Stimulated activated CD8-positive, alpha-beta memory T cell treated with anti-CD3 and anti-CD28 coated beads, Interleukin-12 subunit alpha, Interleukin-12 subunit beta, amount 100 ng/mL, for 1 hour (primary cell): Measurements from ENCODE around the gene NAA30.

Experiments used
- DNase-seq: peaks from one replicate; pipeline ENCODE4 v3.0.0-alpha.2; 2020; ENCODE audit warnings: low read depth

Gene NAA30

DNA sequence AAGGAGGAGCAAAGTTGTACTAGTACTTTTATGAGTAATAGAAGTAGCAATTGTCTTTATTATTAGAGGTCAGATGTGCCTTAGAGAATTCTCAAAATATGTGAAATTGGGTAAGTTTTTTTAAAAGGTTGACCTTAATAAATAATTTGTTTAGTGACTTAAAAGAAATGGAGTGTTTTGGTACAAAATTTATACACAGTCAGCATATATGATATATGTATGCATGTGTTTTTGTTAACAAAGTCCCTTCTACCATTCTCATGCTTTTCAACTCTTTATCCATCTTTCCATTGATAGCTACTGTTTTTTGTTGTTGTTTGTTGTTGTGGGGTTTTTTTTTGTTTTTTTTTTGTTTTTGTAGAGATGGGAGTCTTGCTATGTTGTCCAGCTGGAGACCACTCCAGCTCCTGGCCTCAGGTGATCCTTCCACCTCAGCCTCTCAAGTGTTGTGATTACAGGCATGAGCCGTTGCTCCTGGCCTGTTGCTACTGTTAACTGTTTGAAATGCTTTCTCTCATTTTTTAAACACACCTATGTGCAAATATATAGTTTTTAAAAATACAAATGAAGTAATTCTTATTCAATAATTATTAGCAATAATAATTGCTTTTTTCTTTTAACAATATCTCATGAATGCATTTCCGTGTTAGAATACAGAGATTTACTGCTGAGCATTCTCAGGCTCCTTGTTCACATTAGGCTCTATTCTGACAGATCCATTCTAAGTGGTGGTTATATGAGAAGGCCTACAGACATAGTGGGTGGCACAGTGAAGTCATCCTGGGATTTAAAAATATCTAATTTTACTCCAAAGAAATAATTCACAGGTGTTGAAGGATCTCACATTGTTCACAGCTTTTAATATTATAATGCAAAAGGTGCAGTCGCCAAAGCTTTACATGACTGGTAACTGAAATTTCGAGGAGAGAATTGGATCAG lies 10.4 kb downstream of the NAA30 start:
- no peak for DNase-seq

DNA sequence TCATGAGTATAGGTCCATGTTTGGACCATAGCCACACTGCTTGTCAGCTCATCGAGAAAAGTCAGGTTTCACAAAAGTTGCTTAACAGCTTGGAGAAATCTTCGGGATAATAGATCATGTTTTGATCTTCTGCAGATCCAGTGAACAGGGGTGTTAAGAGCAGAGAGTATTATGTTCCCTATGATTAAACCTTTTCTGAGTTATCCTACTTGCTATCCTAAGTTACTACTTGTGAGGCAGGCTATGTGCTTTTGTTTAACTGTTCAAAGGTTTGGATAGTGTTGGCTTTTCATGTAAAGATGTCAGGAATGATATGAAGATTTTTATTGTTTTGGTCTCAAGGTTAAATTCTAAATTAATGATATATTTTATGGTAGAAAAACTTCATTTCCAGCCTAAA lies 11.1 kb downstream of the NAA30 start:
- DNase-seq: no peak

DNA sequence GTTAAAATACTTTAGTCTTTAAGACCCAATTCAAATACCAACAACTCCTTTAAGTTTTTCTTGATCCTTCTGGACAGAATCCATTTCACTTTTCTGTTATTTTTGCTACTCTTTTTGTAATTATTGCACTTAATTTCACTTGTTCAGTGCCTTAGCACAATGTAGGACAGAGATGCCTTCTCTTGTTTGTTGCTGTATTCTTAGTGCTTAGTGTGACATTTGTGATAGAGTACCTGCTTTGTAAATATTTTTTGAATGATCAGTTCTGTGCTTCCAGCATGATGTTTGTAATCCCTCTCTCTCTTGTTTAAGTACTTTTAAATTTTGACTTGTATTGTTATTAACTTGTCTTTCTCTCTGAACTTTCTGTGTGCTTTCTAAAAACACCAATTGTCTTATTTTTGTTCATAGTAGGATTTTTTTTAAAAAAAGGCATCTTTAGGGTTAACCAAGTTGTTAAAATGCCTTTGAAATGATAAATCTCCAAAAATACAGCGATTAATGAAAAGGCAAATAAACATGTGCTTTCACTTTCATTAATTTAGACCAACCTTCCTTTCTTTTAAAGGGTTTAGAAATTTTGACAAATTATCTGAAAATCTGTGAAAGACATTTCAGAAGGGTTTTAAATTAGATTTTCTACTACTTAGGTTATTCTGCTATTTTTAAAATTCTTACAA lies 11.9 kb downstream of the NAA30 start:
- DNase-seq: no peak

DNA sequence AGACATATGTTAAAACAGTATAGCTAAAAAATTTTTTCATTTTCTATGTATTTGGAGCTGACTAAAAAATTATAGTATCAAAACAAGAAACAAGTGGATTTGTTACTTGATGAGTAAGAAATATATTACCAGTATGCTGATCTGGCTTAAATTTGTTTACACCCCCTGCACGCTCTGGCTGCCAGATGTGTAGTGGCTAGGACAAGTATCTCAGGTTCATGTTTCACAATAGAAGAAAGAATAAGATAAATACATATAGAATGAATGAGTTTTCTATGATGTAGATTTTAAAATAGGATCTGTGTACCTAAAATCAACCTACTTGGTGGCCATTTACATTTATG lies 13.1 kb downstream of the NAA30 start:
- no peak for DNase-seq

DNA sequence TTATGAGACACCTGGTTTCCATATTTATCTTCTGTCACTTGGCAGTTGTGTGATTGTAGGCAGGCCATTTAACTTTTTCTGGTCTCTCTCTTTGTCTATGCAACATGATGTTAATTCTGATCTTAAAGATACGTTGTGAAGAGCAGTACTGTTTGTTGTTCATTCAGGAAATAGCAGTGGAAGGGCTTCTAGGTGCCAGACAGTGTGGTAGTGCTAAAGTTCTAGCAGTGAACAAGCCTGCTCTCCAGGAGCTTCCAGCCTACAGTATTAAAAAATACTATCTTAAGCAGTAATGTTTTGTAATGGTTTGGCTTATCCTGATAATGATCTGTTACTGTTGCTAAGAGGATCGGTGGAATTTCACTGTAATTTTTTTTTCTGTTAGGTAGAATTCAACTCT lies 15.2 kb downstream of the NAA30 start:
- DNase-seq: no peak

DNA sequence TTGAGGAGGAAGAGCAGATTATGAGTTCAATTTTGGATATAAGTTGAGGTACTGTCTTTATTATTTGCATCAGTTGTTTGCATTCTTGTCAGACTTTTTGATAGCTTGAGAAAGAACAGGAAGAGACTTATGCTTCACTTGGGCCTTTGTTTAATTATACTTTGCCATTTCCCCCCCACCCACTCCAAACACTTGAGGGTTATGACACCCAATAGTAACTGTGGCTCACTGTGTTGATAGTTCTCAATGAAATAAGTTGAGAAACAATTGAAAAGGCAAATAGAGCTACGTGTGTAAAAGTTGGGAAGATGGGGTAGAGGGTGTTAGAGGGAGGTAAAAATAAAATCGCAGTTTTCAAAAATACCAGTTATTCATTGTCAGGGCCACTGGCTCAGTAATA lies 17.7 kb downstream of the NAA30 start:
- DNase-seq: no peak

DNA sequence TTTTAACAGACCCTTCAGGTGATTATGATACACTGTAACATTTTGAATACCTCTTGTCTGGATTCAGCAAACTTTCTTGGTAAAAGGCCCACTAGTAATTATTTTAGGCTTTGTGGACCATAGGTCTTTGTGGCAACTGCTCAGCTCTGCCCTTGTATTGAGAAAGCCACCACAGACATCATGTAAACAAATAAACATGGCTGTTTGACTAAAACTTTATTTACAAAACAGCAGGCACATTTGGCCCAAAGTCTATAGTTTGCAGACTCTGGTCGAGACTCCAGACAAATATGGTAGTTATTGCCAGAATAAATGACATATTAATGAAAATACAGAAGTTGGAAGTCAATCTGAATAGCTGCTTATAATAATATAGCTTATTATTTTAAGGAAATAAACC lies 18.2 kb downstream of the NAA30 start:
- no peak for DNase-seq

DNA sequence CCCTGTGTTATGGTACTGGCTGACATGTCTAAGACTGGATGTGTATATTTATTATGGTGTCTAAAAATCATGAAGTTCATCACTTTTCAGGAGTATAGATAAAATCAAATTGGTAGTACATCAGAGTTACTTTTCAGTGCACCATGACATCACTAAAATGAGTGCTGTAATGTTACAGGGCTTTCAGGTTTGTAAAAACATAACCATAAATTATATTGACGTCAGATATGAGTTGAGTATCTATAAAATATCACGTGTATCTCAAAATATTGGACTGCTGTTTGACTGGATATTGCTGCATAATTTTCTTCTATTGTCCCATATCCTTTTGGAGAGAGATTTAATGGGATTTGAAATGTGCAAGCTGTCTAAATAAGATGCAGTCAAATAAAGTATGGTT lies 22.0 kb downstream of the NAA30 start:
- no peak for DNase-seq

DNA sequence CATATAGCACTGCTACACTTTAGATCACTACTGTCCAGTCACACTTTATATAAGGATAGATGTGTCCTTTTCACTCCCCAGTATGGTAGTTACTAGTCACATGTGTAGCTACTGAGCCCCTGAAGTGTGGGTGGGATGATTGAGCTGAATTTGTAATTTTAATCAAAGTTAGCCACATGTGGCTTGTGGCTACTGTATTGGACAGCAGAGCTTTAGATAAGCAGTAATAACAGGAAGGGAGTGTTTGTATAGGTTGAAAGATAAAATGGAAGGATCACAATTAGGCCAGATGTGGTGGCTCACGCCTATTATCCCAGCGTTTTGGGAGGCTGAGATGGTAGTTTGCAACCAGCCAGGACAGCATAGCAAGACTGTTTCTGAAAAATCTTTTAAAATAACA lies 23.5 kb downstream of the NAA30 start:
- DNase-seq: no peak

DNA sequence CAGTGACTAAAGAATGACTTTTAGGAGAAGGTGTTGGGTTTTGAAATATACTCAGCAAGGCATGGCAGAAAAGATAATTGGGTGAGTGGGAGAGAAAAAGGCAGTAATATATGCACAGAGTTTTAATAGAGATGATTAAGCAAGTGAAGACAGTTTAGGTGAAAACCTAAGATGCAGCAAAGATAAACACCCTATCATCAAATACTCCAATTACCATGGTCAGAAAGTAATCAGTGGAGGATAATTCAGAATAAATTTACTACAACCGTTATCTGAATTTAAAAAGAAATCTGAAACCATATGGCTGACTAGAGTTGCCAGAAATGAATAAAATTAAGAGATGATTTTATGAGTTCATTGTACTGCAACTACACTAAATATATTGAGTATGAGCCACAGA lies 26.8 kb downstream of the NAA30 start:
- no peak for DNase-seq

DNA sequence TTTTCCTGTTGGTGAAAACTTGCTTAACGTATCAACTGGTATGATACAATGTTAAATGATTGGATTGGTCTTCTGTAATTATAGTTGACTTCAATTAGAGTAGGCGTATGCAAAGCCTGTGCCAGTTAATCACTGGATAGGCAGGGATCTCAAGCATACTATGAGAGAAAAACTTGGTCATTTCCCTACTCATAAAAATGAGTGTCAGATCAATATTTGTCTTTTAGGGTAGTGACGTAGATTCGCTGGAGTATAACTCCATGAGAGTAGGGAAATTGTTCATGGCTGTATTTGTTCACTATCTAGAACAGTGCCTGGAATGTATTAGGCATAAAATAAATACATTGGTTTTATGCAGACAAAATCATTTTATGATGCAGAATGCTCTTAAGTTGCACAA lies 28.6 kb downstream of the NAA30 start:
- DNase-seq: no peak

DNA sequence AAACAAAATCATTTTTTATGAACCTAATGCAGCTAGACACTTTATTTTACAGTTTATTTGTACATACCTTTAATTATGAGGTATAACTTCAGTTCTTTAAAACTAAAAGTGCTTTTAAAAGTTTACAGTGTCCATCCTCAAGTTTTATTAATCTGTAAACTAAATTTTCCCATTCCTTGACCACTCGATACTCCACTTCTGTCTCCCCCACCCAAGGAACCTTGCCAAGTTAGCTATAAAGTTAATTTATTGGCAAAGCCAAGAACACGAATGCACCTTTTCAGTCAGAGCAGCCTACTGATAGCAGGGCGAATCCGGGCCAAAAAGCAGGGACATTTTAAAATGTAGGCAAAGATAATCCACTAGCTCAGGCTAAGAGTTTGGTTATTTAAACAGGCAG lies 29.6 kb downstream of the NAA30 start:
- DNase-seq: no peak

DNA sequence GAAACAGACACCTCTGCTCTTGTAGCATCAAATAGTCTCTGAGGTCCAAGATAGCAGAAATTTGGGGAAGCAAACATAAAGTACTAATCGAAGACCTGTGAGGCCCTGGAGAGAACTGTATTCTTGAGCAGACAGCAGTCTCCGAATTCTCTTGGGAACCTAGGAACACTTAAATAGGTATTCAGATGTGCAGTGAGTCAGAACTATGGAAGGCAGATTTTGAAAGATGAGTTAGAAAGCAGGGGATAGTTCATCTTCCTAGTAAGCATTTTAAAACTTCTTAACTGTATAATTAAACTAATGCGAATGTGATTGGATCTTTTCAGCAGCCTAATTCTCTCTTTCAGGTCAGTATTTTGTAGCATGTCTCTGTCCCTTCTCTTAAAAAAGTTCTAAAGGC lies 30.6 kb downstream of the NAA30 start:
- DNase-seq: no peak

DNA sequence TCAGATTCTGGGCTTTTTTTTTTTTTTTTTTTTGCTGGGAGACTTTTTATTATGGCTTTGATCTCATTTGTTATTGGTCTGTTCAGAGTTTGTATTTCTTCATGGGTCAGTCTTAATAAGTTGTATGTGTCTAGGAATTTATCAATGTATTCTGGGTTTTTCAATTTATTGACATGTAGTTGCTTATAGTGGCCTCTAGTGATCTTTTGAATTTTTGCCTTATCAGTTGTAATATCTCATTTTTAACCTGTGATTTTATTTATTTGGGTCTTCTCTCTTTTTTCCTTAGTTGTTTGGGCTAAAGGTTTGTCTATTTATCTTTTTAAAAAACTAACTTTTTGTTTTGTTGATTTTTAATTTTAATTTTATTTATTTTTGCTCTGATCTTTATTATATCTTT lies 45.5 kb downstream of the NAA30 start:
- no peak for DNase-seq

DNA sequence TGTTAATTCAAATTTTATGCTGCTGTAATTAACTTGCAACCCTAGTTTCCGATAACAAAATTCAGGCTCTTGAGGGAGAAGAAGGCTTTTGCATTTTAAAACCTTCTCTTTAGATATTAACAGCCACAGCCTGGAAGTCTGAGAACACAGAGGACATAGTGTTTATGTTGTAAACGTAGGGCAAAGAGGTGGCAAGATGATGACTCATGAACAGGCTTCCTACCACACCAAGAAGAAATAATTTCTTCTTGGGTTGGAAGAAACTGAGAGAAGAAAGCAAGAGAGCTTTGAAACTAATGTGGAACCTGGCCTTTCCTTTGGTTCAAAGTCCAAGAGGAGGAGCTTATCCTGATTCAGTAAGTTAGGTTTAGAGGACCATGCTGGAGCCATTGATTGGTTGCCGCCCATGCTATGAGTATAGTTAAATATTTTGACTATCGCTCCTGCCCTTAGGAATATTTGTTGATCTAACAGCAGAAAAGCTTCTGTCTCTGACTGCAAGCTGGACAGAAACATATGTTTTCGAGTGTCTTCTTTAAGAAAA lies 71.5 kb downstream of the NAA30 start:
- DNase-seq: no peak

DNA sequence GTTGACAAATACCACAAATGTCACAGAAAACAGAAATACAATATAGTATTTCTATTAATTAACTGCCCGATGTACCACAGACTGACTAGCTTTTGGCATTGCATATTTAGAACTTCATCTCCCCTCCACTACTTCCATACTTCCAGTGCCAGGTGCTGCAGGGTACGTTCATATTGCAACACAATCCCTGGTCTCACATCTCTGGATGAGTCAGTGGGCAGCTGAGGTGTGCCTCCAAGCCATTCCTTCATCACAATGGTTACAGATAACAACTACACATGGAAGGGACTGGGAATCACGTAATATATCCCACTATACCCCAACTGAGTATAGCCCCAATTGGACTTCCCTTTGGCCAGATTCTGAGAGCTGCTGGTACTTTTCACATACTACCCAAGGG lies 72.2 kb downstream of the NAA30 start:
- DNase-seq: no peak

DNA sequence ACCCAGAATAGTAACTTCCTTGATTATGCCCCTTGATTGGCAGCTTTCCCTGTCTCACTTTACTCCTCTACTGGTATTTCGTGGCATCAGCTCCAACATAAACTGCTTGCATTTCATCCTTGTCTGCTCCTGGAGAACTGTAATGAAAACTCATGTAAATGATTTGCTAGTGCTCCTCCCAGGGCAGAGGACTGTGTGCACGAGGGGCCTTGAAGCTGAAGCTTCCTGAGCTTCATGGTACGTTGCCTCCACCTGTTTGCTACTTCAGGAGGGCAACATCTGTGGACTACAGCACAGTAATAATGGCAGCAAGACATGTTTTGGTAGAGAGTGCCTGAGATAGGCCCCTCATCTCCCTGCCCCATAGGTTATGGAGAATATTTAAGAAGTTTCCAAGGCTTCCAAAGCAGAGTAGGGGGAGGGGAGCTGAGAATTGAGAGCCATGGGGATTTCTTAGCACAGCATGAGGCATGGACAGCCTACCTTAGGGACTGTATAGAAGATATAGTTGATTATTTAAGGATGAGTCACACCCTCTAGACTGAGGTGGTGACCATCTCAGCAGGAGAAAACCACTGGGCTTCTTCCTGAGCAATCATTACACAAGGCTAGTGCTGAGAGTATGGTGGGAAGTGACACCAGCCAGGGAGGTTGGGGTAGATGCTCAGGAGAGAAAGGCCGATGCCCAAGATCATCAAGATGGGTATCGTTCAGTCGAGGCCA lies 73.8 kb downstream of the NAA30 start:
- DNase-seq: no peak
